Measurements from ENCODE around the gene KLHL15.

GRCh38 chrX:24063488-24063887 is 36.5 kb upstream of the KLHL15 start:
- no peak for TF ChIP-seq POLR2AphosphoS5 (IDR thresholded peaks at IDR 0.05; ENCODE audit: low read depth, low read length)
- peak; percentile 32; the same call in 1 of the 2 replicates for TF ChIP-seq POLR2A (IDR thresholded peaks at IDR 0.05; ENCODE audit: low read depth, low read length)
